ENCODE data around the gene ACOXL.

The ACOXL gene

GRCh38 chr2:111049792-111050640 lies 317.6 kb downstream of the ACOXL start:
- Mint-ChIP-seq H3K9me3 (peaks cover 16% of the 10 kb centered on the region), H3K4me1 (ENCODE audit: low read depth) (peaks cover 72% of the 10 kb centered on the region), H3K27ac (peak overlapping the region; percentile 97), H3K36me3 (ENCODE audit: low read depth) (no peaks in the 10 kb centered on the region), H3K27me3 (peaks cover 42% of the 10 kb centered on the region), H3K4me3 (peak overlapping the region; percentile 63)

GRCh38 chr2:111050701-111051376 lies 318.5 kb downstream of the ACOXL start:
- Mint-ChIP-seq H3K27me3 (peaks cover 37% of the 10 kb centered on the region), H3K4me1 (ENCODE audit: low read depth) (peaks cover 72% of the 10 kb centered on the region), H3K4me3 (peak overlapping the region; percentile 28)

GRCh38 chr2:111052621-111053020 lies 320.2 kb downstream of the ACOXL start:
- H3K9me3 Mint-ChIP-seq, result peaks cover 5% of the 10 kb centered on the region
- peaks cover 27% of the 10 kb centered on the region for H3K27me3 Mint-ChIP-seq
- H3K4me3 Mint-ChIP-seq, result no peak overlapping the region
- no peak overlapping the region for H3K27ac Mint-ChIP-seq
- H3K4me1 Mint-ChIP-seq (ENCODE audit: low read depth), result peaks cover 75% of the 10 kb centered on the region
- no peaks in the 10 kb centered on the region for H3K36me3 Mint-ChIP-seq (ENCODE audit: low read depth)

More at GRCh38 chr2:111050701-111051376, 318.5 kb downstream of the ACOXL start:
- H3K27ac Mint-ChIP-seq, result peak overlapping the region; percentile 97
- H3K36me3 Mint-ChIP-seq (ENCODE audit: low read depth), result no peaks in the 10 kb centered on the region
- H3K9me3 Mint-ChIP-seq, result peaks cover 16% of the 10 kb centered on the region

GRCh38 chr2:111053266-111053665 lies 320.9 kb downstream of the ACOXL start:
- peaks cover under 1% of the 10 kb centered on the region for H3K9me3 Mint-ChIP-seq
- H3K4me1 Mint-ChIP-seq (ENCODE audit: low read depth), result peaks cover 75% of the 10 kb centered on the region
- H3K36me3 Mint-ChIP-seq (ENCODE audit: low read depth), result no peaks in the 10 kb centered on the region
- H3K27ac Mint-ChIP-seq, result no peak overlapping the region
- no peak overlapping the region for H3K4me3 Mint-ChIP-seq
- peaks cover 28% of the 10 kb centered on the region for H3K27me3 Mint-ChIP-seq

- Mint-ChIP-seq H3K36me3 (ENCODE audit: low read depth) (no peaks in the 10 kb centered on the region), H3K4me3 (no peak overlapping the region), H3K9me3 (no peaks in the 10 kb centered on the region), H3K27ac (no peak overlapping the region), H3K4me1 (ENCODE audit: low read depth) (peaks cover 68% of the 10 kb centered on the region), H3K27me3 (peaks cover 29% of the 10 kb centered on the region)
These were observed 321.6 kb downstream of the ACOXL start for GRCh38 chr2:111053825-111054515.

- Mint-ChIP-seq H3K27me3 (peaks cover 30% of the 10 kb centered on the region), H3K9me3 (no peaks in the 10 kb centered on the region), H3K27ac (peak overlapping the region; percentile 59), H3K36me3 (ENCODE audit: low read depth) (no peaks in the 10 kb centered on the region), H3K4me1 (ENCODE audit: low read depth) (peaks cover 57% of the 10 kb centered on the region), H3K4me3 (peak overlapping the region; percentile 6)
These were observed 322.7 kb downstream of the ACOXL start for GRCh38 chr2:111054791-111055691.

- H3K36me3 Mint-ChIP-seq (ENCODE audit: low read depth), result peaks cover 2% of the 10 kb centered on the region
- peaks cover 4% of the 10 kb centered on the region for H3K9me3 Mint-ChIP-seq
- peaks cover 35% of the 10 kb centered on the region for H3K27me3 Mint-ChIP-seq
- peaks cover 50% of the 10 kb centered on the region for H3K4me1 Mint-ChIP-seq (ENCODE audit: low read depth)
- H3K27ac Mint-ChIP-seq, result peak overlapping the region; percentile 24
- H3K4me3 Mint-ChIP-seq, result peak overlapping the region; percentile 6
These were observed 323.4 kb downstream of the ACOXL start for GRCh38 chr2:111055735-111056134.

- peaks cover 14% of the 10 kb centered on the region for H3K9me3 Mint-ChIP-seq
These were observed 324.7 kb downstream of the ACOXL start for GRCh38 chr2:111057045-111057444.

GRCh38 chr2:111057721-111058120 lies 325.3 kb downstream of the ACOXL start:
- Mint-ChIP-seq H3K9me3 (peaks cover 14% of the 10 kb centered on the region), H3K36me3 (ENCODE audit: low read depth) (peaks cover 5% of the 10 kb centered on the region), H3K27ac (no peak overlapping the region), H3K4me3 (no peak overlapping the region), H3K4me1 (ENCODE audit: low read depth) (peaks cover 47% of the 10 kb centered on the region), H3K27me3 (peaks cover 50% of the 10 kb centered on the region)

More at GRCh38 chr2:111057045-111057444, 324.7 kb downstream of the ACOXL start:
- peaks cover 45% of the 10 kb centered on the region for H3K27me3 Mint-ChIP-seq
- no peak overlapping the region for H3K4me3 Mint-ChIP-seq
- H3K27ac Mint-ChIP-seq, result no peak overlapping the region
- H3K4me1 Mint-ChIP-seq (ENCODE audit: low read depth), result peaks cover 45% of the 10 kb centered on the region
- H3K36me3 Mint-ChIP-seq (ENCODE audit: low read depth), result peaks cover 5% of the 10 kb centered on the region

- Mint-ChIP-seq H3K4me3 (no peak overlapping the region), H3K36me3 (ENCODE audit: low read depth) (peaks cover 5% of the 10 kb centered on the region), H3K4me1 (ENCODE audit: low read depth) (peaks cover 44% of the 10 kb centered on the region), H3K27ac (no peak overlapping the region), H3K27me3 (peaks cover 50% of the 10 kb centered on the region), H3K9me3 (peaks cover 14% of the 10 kb centered on the region)
These were observed 325.9 kb downstream of the ACOXL start for GRCh38 chr2:111058264-111058663.

GRCh38 chr2:111061191-111061590 lies 328.8 kb downstream of the ACOXL start:
- peaks cover 57% of the 10 kb centered on the region for H3K27me3 Mint-ChIP-seq
- H3K27ac Mint-ChIP-seq, result no peak overlapping the region
- peaks cover 5% of the 10 kb centered on the region for H3K36me3 Mint-ChIP-seq (ENCODE audit: low read depth)
- peaks cover 32% of the 10 kb centered on the region for H3K4me1 Mint-ChIP-seq (ENCODE audit: low read depth)
- peaks cover 18% of the 10 kb centered on the region for H3K9me3 Mint-ChIP-seq
- no peak overlapping the region for H3K4me3 Mint-ChIP-seq

- peaks cover 53% of the 10 kb centered on the region for H3K27me3 Mint-ChIP-seq
- no peak overlapping the region for H3K27ac Mint-ChIP-seq
These were observed 330.0 kb downstream of the ACOXL start for GRCh38 chr2:111062417-111062816.

GRCh38 chr2:111066062-111066593 lies 333.8 kb downstream of the ACOXL start:
- H3K4me3 Mint-ChIP-seq, result no peak overlapping the region
- peaks cover 10% of the 10 kb centered on the region for H3K9me3 Mint-ChIP-seq
- H3K4me1 Mint-ChIP-seq (ENCODE audit: low read depth), result peaks cover 29% of the 10 kb centered on the region
- H3K27me3 Mint-ChIP-seq, result peaks cover 32% of the 10 kb centered on the region
- H3K27ac Mint-ChIP-seq, result no peak overlapping the region
- no peaks in the 10 kb centered on the region for H3K36me3 Mint-ChIP-seq (ENCODE audit: low read depth)

More at GRCh38 chr2:111062417-111062816, 330.0 kb downstream of the ACOXL start:
- H3K36me3 Mint-ChIP-seq (ENCODE audit: low read depth), result peaks cover 5% of the 10 kb centered on the region
- peaks cover 34% of the 10 kb centered on the region for H3K4me1 Mint-ChIP-seq (ENCODE audit: low read depth)
- H3K4me3 Mint-ChIP-seq, result no peak overlapping the region
- peaks cover 18% of the 10 kb centered on the region for H3K9me3 Mint-ChIP-seq

Data from stimulated activated naive CD8-positive, alpha-beta T cell treated with anti-CD3 and anti-CD28 coated beads, Interleukin-15, Interleukin-2, amounts not matched to agents 100 ng/mL and 50 ng/mL, for 24 hours (primary cell).